D721Med (cell line): ENCODE measurements around the gene CABLES2.
"Not testable (repeated sequence)": the region's sequence is repeated elsewhere in the genome, so short reads cannot be mapped to it uniquely, and the experiment has no call there.

ENCODE experiments used
- DNase-seq: peaks from one replicate; pipeline ENCODE4 v3.0.0; 2011; ENCODE audit warnings: low spot score; ENCODE audit not compliant: insufficient read length
- FAIRE-seq: peaks from 2 replicates; lab custom pipeline; 2011; peaks lifted over from hg19 to GRCh38; lab: Jason Lieb, UNC
- TF ChIP-seq, protein P1 (sequence below): IDR thresholded peaks from 2 replicates; pipeline ENCODE4 v1.5.1; 2012; ENCODE audit warnings: mild to moderate bottlenecking, control low read depth; ENCODE audit not compliant: insufficient read depth; ENCODE audit errors: missing control alignments

Gene CABLES2

DNA sequence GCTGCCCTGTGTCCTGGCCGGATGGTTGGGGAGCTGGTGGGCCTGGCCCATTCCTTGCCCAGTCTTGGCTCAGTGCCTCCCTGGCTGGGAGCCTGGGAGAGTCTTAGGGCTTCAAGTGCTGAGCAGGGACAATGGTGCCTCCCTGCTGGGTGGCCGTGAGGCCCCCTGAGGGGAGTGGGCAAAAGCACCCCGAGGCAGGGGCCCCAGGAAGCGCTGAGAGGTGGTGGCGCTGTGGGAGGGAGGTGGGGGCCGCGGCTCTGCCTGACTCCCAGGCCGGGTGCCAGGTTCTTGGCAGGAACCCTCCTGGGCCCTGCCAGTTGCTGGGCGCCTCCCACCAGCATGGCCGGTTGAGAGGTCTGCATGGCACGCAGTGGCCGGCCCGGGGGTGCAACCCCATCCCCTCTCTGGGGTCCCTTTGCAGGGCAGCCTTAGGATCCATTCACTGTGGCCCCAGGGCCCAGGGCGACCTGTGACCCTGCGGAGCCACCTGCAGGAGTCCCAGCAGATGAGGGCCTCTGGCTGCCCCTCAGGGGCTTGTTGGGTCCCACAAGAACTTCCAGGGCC is 29.4 kb downstream of the CABLES2 start:
- FAIRE-seq (no peak), DNase-seq (no peak)
- TF ChIP-seq, protein P1, sequence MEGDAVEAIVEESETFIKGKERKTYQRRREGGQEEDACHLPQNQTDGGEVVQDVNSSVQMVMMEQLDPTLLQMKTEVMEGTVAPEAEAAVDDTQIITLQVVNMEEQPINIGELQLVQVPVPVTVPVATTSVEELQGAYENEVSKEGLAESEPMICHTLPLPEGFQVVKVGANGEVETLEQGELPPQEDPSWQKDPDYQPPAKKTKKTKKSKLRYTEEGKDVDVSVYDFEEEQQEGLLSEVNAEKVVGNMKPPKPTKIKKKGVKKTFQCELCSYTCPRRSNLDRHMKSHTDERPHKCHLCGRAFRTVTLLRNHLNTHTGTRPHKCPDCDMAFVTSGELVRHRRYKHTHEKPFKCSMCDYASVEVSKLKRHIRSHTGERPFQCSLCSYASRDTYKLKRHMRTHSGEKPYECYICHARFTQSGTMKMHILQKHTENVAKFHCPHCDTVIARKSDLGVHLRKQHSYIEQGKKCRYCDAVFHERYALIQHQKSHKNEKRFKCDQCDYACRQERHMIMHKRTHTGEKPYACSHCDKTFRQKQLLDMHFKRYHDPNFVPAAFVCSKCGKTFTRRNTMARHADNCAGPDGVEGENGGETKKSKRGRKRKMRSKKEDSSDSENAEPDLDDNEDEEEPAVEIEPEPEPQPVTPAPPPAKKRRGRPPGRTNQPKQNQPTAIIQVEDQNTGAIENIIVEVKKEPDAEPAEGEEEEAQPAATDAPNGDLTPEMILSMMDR = no peak

DNA sequence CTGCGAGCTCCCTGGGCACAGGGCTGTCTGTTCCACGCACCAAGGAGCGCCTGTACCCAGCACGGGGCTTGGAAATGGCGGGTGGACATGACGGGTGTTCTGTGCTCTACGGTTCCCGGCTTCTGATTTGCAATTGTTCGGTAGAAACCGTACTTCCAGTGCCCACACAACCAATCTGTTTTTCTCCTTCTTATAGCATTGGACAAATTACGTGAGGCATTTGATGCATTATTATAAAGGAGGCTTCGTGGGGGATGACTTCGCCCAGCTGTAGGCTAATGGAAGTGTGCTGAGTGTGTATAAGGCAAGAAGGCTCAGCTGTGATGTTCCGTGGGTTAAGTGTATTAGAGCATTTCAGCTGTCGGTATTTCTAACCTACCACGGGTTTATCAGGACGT is 30.0 kb downstream of the CABLES2 start:
- FAIRE-seq = no peak
- DNase-seq = no peak
- TF ChIP-seq, protein P1 = no peak

DNA sequence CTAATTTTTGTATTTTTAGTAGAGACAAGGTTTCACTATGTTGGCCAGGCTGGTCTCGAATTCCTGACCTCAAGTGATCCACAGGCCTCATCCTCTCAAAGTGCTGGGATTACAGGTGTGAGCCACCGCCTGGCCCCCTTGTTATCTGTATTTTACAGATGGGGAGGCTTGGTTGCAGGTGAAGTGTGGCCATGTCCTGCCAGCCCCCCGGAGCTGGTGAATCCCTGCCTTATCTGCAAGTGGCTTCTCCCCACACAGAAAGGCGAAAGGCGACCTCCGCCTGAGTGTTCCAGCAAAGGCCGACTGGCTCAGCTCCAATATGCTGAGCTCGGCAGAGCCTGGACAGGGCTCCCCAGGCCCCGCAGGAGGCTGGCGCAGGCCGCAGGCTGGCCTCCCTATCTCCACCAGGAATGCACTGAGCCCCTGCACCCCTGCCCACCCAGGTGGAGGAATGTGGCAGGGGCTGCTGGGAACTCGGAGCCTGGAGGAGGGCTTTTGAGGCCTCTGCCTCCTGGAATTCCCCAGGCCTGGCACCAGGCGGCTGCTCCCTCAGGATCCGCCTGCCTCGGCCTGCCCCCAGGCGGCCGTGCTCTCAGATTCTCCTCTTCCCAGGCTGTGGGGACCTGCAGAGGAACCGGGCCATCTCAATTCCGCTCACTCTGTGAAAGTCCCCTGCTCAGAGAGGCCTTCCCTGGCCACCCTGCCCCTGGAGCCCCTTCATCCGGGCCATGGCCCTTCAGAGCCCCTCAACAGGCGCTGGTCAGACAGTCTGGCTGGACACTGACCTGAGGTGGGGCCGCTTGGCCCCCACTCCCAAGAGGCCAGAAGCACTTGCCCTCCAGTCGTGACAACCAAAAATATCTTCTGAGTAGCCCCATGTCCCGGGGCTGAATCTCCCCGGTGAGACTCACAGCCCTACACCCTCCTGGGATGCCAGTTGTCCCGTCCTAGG is 30.7 kb downstream of the CABLES2 start:
- no peak for FAIRE-seq
- no peak for DNase-seq

DNA sequence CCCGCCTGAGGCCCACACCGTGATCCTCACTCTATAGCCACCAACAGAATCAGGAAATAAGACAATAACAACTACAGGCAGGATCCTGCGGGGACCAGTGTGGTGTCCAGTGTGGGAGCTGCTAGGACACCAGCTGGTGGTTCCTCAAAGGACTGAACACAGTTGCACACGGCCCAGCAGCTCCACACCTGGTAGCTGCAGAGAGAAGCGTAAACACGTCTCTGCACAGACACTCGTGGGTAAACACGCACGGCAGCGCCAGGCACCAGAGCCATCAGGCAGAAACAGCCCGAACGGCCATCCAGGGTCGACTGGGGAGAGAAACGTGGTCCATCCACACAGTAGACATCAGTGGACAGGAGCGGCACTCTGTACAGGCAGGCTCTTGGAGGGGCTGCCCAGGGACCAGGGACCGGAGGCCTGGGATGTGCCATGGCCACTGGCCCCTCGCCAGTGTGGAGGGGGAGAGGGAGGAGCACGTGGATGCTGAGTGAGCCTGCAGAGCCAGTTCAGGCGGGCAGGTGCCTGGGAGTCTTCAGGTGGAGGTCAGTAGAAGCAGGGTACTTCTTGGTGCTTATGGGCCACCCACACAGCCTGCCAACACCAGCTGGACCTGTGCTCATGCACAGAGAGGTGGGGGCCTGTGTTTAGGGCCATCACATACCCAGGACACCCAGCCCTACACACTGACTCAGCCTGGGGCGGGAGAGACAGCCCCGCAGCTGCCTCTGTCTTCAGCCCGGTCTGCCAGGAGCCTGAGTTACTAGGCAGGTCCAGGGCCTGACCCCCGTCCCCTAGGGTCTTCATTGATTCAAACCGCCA is 32.5 kb downstream of the CABLES2 start:
- DNase-seq = no peak
- TF ChIP-seq, protein P1 = no peak
- FAIRE-seq = no peak

More for the DNA sequence above, 30.7 kb downstream of the CABLES2 start:
- TF ChIP-seq, protein P1 = peak; percentile 24

DNA sequence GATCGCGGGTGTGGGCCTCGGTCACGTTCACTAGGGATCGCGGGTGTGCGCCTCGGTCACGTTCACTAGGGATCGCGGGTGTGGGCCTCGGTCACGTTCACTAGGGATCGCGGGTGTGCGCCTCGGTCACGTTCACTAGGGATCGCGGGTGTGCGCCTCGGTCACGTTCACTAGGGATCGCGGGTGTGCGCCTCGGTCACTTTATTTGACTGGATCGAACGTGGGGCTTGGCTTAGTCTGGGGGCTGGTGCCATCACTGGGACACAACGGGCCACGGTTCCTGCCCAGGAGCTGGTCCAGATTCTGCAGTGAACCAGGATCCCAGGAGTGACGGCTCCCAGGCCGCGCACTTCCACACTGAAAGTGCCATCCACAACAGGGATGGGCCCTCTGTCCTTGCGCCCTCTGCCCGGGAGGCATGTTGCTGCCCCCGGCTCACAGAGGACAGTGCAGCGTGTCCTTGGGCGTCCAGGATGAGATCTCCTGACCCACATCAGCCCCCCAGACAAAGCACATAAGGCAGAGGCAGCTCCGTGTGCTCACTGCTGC is 33.4 kb downstream of the CABLES2 start:
- FAIRE-seq, DNase-seq: not testable (repeated sequence)

DNA sequence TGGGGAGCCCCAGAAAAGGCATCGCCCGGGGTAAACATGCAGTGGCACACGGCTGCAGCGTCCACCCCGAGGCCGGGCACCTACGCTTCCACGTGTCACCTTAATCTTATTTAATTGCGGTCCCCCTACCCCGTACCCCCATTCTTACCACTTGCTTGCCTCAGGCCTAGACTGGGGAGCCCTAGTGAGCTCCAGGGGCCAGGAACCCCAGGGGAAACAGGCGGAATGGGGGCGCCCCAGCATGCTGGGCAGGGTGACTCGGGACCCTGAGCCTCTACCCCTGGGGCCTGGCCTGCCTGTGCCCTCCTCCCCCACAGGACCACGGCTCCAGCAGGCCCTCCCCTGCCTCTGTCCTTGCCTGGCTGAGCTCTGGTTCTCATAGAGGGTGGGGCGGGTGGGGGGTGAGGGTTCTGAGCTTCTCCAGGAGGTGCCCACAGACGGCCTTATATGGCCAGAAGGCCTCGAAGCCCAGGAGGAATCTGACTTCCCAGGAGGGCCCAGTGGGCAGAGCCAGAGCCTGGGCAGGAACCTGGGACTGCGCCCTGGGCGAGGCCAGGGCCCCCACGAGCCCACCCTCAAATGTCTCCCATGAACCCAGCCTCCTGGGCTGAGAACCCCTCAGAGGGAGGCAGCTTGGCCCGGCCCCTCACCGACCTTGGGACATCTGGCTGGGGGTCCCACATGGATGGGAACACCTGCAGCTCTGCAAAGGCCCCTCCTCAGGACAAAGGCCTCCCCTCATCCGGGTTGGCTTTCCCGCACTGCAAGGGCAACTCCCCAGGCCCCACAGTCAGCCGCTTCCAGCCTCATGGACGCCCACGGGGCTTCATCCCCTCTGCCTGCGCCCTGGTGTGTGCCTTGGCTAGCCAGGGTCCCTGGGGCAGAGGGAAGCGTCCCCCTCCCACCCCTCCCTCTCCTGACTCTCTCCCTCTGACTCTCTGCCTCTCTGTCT is 34.8 kb downstream of the CABLES2 start:
- TF ChIP-seq, protein P1 = no peak
- no peak for FAIRE-seq
- DNase-seq = no peak
